IPS-15b (cell line): Measurements from ENCODE around the gene HLTF.

Experiments
- H3K27me3 ChIP-seq: one replicate; pipeline ENCODE4 v1.6.1; 2013; ENCODE audit warnings: low read length; ENCODE audit not compliant: control insufficient read depth, insufficient read depth
- H3K36me3 ChIP-seq: one replicate; pipeline ENCODE4 v1.6.1; 2013; ENCODE audit warnings: low read length; ENCODE audit not compliant: control insufficient read depth, insufficient read depth
- H3K4me1 ChIP-seq: one replicate; pipeline ENCODE4 v1.6.1; 2013; ENCODE audit warnings: mild to moderate bottlenecking, low read length; ENCODE audit not compliant: control insufficient read depth, insufficient read depth
- H3K4me3 ChIP-seq: one replicate; pipeline ENCODE4 v1.5.1; 2013; ENCODE audit warnings: low read depth, low read length
- H3K9ac ChIP-seq: one replicate; pipeline ENCODE4 v1.6.1; 2013; ENCODE audit warnings: low read depth, mild to moderate bottlenecking, low read length
- H3K9me3 ChIP-seq: one replicate; pipeline ENCODE4 v1.6.1; 2013; ENCODE audit warnings: mild to moderate bottlenecking, low read length; ENCODE audit not compliant: control insufficient read depth, insufficient read depth

Gene HLTF

GRCh38 chr3:149013726-149014125, 72.6 kb downstream of the HLTF start:
- Histone ChIP-seq H3K9ac (no peak overlapping the region), H3K36me3 (peaks cover 17% of the 10 kb centered on the region), H3K9me3 (no peaks in the 10 kb centered on the region), H3K4me1 (no peaks in the 10 kb centered on the region), H3K27me3 (no peaks in the 10 kb centered on the region), H3K4me3 (no peak overlapping the region)

- Histone ChIP-seq H3K4me3 (no peak overlapping the region), H3K9ac (no peak overlapping the region), H3K9me3 (no peaks in the 10 kb centered on the region), H3K36me3 (peaks cover 22% of the 10 kb centered on the region), H3K4me1 (no peaks in the 10 kb centered on the region), H3K27me3 (no peaks in the 10 kb centered on the region)
Measured at GRCh38 chr3:149011676-149012075, 74.7 kb downstream of the HLTF start.

- Histone ChIP-seq H3K9me3 (no peaks in the 10 kb centered on the region), H3K27me3 (no peaks in the 10 kb centered on the region), H3K4me3 (no peak overlapping the region), H3K4me1 (no peaks in the 10 kb centered on the region), H3K9ac (no peak overlapping the region), H3K36me3 (peaks cover 22% of the 10 kb centered on the region)
Measured at GRCh38 chr3:149010966-149011365, 75.4 kb downstream of the HLTF start.

GRCh38 chr3:149010504-149010951, 75.8 kb downstream of the HLTF start:
- H3K4me3 ChIP-seq, result no peak overlapping the region
- H3K27me3 ChIP-seq, result no peaks in the 10 kb centered on the region
- no peaks in the 10 kb centered on the region for H3K4me1 ChIP-seq
- peaks cover 22% of the 10 kb centered on the region for H3K36me3 ChIP-seq
- no peaks in the 10 kb centered on the region for H3K9me3 ChIP-seq
- no peak overlapping the region for H3K9ac ChIP-seq

- H3K4me3 ChIP-seq, result no peak overlapping the region
Measured at GRCh38 chr3:149009732-149010131, 76.6 kb downstream of the HLTF start.

GRCh38 chr3:149007567-149008257, 78.6 kb downstream of the HLTF start:
- Histone ChIP-seq H3K36me3 (peaks cover 22% of the 10 kb centered on the region), H3K27me3 (no peaks in the 10 kb centered on the region), H3K4me3 (no peak overlapping the region), H3K9me3 (no peaks in the 10 kb centered on the region), H3K4me1 (peaks cover 7% of the 10 kb centered on the region), H3K9ac (no peak overlapping the region)

More at GRCh38 chr3:149009732-149010131, 76.6 kb downstream of the HLTF start:
- Histone ChIP-seq H3K4me1 (no peaks in the 10 kb centered on the region), H3K27me3 (no peaks in the 10 kb centered on the region), H3K9ac (no peak overlapping the region), H3K36me3 (peaks cover 22% of the 10 kb centered on the region), H3K9me3 (no peaks in the 10 kb centered on the region)

GRCh38 chr3:149005416-149005815, 80.9 kb downstream of the HLTF start:
- peaks cover 7% of the 10 kb centered on the region for H3K4me1 ChIP-seq
- H3K36me3 ChIP-seq, result peaks cover 9% of the 10 kb centered on the region
- no peak overlapping the region for H3K4me3 ChIP-seq
- no peaks in the 10 kb centered on the region for H3K9me3 ChIP-seq
- H3K27me3 ChIP-seq, result no peaks in the 10 kb centered on the region
- no peak overlapping the region for H3K9ac ChIP-seq

GRCh38 chr3:149004622-149005021, 81.7 kb downstream of the HLTF start:
- Histone ChIP-seq H3K4me1 (peaks cover 12% of the 10 kb centered on the region), H3K36me3 (peaks cover 9% of the 10 kb centered on the region), H3K27me3 (no peaks in the 10 kb centered on the region), H3K4me3 (no peak overlapping the region), H3K9me3 (no peaks in the 10 kb centered on the region), H3K9ac (no peak overlapping the region)

- Histone ChIP-seq H3K36me3 (peaks cover 6% of the 10 kb centered on the region), H3K9me3 (no peaks in the 10 kb centered on the region), H3K9ac (no peak overlapping the region), H3K4me1 (peaks cover 12% of the 10 kb centered on the region), H3K4me3 (no peak overlapping the region), H3K27me3 (no peaks in the 10 kb centered on the region)
Measured at GRCh38 chr3:149003653-149004305, 82.6 kb downstream of the HLTF start.

GRCh38 chr3:149001727-149002126, 84.6 kb downstream of the HLTF start:
- Histone ChIP-seq H3K9me3 (no peaks in the 10 kb centered on the region), H3K27me3 (no peaks in the 10 kb centered on the region), H3K36me3 (no peaks in the 10 kb centered on the region), H3K4me1 (peaks cover 12% of the 10 kb centered on the region), H3K4me3 (no peak overlapping the region), H3K9ac (no peak overlapping the region)

- H3K27me3 ChIP-seq, result no peaks in the 10 kb centered on the region
Measured at GRCh38 chr3:149000206-149000745, 86.1 kb downstream of the HLTF start.

GRCh38 chr3:148999806-149000205, 86.5 kb downstream of the HLTF start:
- Histone ChIP-seq H3K9me3 (no peaks in the 10 kb centered on the region), H3K9ac (no peak overlapping the region)

More at GRCh38 chr3:149000206-149000745, 86.1 kb downstream of the HLTF start:
- Histone ChIP-seq H3K9me3 (no peaks in the 10 kb centered on the region), H3K4me1 (peaks cover 12% of the 10 kb centered on the region), H3K9ac (no peak overlapping the region), H3K4me3 (no peak overlapping the region), H3K36me3 (no peaks in the 10 kb centered on the region)

More at GRCh38 chr3:148999806-149000205, 86.5 kb downstream of the HLTF start:
- peaks cover 12% of the 10 kb centered on the region for H3K4me1 ChIP-seq
- H3K27me3 ChIP-seq, result no peaks in the 10 kb centered on the region
- no peak overlapping the region for H3K4me3 ChIP-seq
- no peaks in the 10 kb centered on the region for H3K36me3 ChIP-seq
